Colonic mucosa (tissue), 4 donors: Measurements from ENCODE around the gene TRPM2. TPM values are rescaled to one million over a fixed set of nuclear protein-coding genes. Genes with fewer than 3 reads are reported as not detected.

Experiments used
- DNase-seq: peaks from one replicate; pipeline ENCODE4 v3.0.0-alpha.2; 2020
- H3K27ac ChIP-seq: fragments of 200-600 bp; one replicate; pipeline ENCODE4 v1.8.0; 2021
- H3K27me3 ChIP-seq: fragments of 200-600 bp; one replicate; pipeline ENCODE4 v1.8.0; 2021
- H3K36me3 ChIP-seq: fragments of 200-600 bp; one replicate; pipeline ENCODE4 v1.8.0; 2021
- H3K4me1 ChIP-seq: fragments of 200-600 bp; one replicate; pipeline ENCODE4 v1.8.0; 2021; ENCODE audit warnings: mild to moderate bottlenecking
- H3K4me3 ChIP-seq: fragments of 200-600 bp; one replicate; pipeline ENCODE4 v1.8.0; 2021
- H3K9ac ChIP-seq, 2 donors: one replicate each; pipeline ENCODE4 v1.7.0; 2013; ENCODE audit warnings: control low read depth in 2 of 2, low read depth in 2 of 2, low read length in 2 of 2
- H3K9me3 ChIP-seq: fragments of 200-600 bp; one replicate; pipeline ENCODE4 v1.8.0; 2021
- CTCF ChIP-seq: fragments of 200-600 bp; IDR thresholded peaks from one replicate; pipeline ENCODE4 v1.8.0; 2022; ENCODE audit warnings: antibody characterized with exemption, mild to moderate bottlenecking
- intact Hi-C: fragments of 100-400 bp; cut with DNase I; formaldehyde crosslinking; loops from one replicate; pipeline ENCODE4 v1.14.1; 2022
- total RNA-seq, 2 donors: library from RNA; stranded (reverse); fragmentation: NEBNext Ultra II Directional in 1 of 2; extraction: Animal tissue kit (Norgen Biotek cat#: 25700) in 1 of 2; gene quantifications; one replicate each; pipeline ENCODE4 v1.2.1, GENCODE V29; 2021
- donor health status: healthy.
- donor health status: DM: no; HTN: no; CAD: no.
- donor health status: DM: no; HTN: no; CAD: no.

Gene TRPM2
- total RNA-seq, 2 donors from 2014 or later = 2.6 to 4.2 TPM

GRCh38 chr21:44310628-44311507 is 42.6 kb upstream of the TRPM2 start:
- Histone ChIP-seq H3K27me3 (no peaks in the 10 kb centered on the region), H3K4me3 (no peak overlapping the region), H3K36me3 (peaks cover 19% of the 10 kb centered on the region), H3K4me1 (no peaks in the 10 kb centered on the region), H3K9me3 (no peaks in the 10 kb centered on the region), H3K27ac (no peak overlapping the region), H3K9ac (no peak overlapping the region)
- intact Hi-C loops = no loop called here
- DNase-seq = no peak
- TF ChIP-seq CTCF = no peak

DNA sequence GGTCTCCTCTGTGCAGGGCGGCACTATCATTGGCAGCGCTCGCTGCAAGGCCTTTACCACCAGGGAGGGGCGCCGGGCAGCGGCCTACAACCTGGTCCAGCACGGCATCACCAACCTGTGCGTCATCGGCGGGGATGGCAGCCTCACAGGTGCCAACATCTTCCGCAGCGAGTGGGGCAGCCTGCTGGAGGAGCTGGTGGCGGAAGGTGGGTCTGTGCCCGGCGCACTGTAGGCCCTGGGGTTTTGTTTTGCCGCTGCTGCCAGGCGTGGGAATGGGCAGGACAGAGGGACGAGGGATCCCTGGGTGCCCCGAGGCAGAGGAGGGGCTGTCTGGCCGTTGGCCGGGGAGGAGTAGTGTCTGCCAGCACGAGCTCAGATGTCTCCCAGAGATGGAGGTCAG is 41.3 kb upstream of the TRPM2 start:
- no peak overlapping the region for H3K27ac ChIP-seq
- H3K4me3 ChIP-seq = no peak overlapping the region
- intact Hi-C loops = no loop called here
- no peaks in the 10 kb centered on the region for H3K4me1 ChIP-seq
- no peaks in the 10 kb centered on the region for H3K9me3 ChIP-seq
- no peaks in the 10 kb centered on the region for H3K27me3 ChIP-seq
- DNase-seq = no peak
- H3K36me3 ChIP-seq = peaks cover 19% of the 10 kb centered on the region
- no peak overlapping the region for H3K9ac ChIP-seq
- TF ChIP-seq CTCF = no peak

DNA sequence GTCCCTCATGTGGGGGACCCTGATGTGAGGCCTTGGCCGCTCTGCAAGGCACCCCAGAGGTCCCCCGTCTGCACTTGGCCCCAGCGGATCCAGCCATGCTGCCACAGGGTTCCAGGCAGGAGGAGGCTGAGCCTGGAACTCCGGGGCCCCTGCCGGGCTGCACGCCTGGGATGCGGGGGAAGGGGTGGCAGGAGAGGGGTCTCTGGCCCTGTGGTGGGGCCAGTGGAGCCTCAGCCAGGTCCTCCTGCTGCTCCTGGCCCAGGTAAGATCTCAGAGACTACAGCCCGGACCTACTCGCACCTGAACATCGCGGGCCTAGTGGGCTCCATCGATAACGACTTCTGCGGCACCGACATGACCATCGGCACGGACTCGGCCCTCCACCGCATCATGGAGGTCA is 40.7 kb upstream of the TRPM2 start:
- Histone ChIP-seq H3K27ac (no peak overlapping the region), H3K36me3 (peaks cover 19% of the 10 kb centered on the region), H3K27me3 (no peaks in the 10 kb centered on the region), H3K4me3 (no peak overlapping the region), H3K9me3 (no peaks in the 10 kb centered on the region), H3K4me1 (no peaks in the 10 kb centered on the region), H3K9ac (no peak overlapping the region)
- no peak for DNase-seq
- no peak for TF ChIP-seq CTCF
- intact Hi-C loops = no loop called here

GRCh38 chr21:44313451-44313850 is 40.0 kb upstream of the TRPM2 start:
- intact Hi-C loops = no loop called here
- no peaks in the 10 kb centered on the region for H3K27me3 ChIP-seq
- DNase-seq = no peak
- no peak overlapping the region for H3K9ac ChIP-seq
- TF ChIP-seq CTCF = no peak
- no peak overlapping the region for H3K27ac ChIP-seq
- no peaks in the 10 kb centered on the region for H3K4me1 ChIP-seq
- no peak overlapping the region for H3K4me3 ChIP-seq
- H3K36me3 ChIP-seq = peaks cover 19% of the 10 kb centered on the region
- no peaks in the 10 kb centered on the region for H3K9me3 ChIP-seq

DNA sequence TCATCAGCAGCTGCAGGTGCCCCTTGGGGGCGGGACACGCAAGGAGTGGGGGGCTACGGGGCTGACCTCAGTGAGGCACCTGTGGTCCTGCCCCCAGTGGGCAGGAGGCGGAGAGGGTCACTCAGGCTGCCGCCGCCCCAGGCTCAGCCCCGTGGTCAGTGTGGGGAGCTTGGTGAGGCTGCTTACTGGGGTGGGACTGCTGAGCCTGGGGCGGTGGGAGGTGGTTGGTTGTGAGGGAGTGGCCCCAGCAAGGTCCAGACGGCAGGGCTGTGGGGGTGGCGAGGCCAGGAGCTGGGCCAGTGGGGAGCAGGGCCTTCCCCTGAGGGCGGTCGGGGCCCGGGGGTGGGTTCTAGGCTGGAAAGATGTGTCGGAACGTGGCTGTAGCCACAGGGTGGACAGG is 39.3 kb upstream of the TRPM2 start:
- Histone ChIP-seq H3K27me3 (no peaks in the 10 kb centered on the region), H3K9me3 (no peaks in the 10 kb centered on the region), H3K9ac (no peak overlapping the region), H3K4me3 (no peak overlapping the region), H3K27ac (no peak overlapping the region), H3K36me3 (peaks cover 20% of the 10 kb centered on the region), H3K4me1 (no peaks in the 10 kb centered on the region)
- DNase-seq = no peak
- no peak for TF ChIP-seq CTCF
- intact Hi-C loops = no loop called here
